Dendritic cell treated with granulocyte-macrophage colony-stimulating factor and Interleukin-4, amounts not matched to agents 40 ng/mL and 50 ng/mL, for 4 days (primary cell): ENCODE data around the gene DNAJB9.

Experiments
- H3K27ac Mint-ChIP-seq: one replicate; pipeline ENCODE4 v1.8.0; 2022; ENCODE audit warnings: mild to moderate bottlenecking, mixed read lengths
- H3K27me3 Mint-ChIP-seq: one replicate; pipeline ENCODE4 v1.8.0; 2022; ENCODE audit warnings: mild to moderate bottlenecking, mixed read lengths
- H3K36me3 Mint-ChIP-seq: one replicate; pipeline ENCODE4 v1.8.0; 2022; ENCODE audit warnings: low read depth, mixed read lengths
- H3K4me1 Mint-ChIP-seq: one replicate; pipeline ENCODE4 v1.8.0; 2022; ENCODE audit warnings: low read depth, mixed read lengths
- H3K4me3 Mint-ChIP-seq: one replicate; pipeline ENCODE4 v1.8.0; 2022; ENCODE audit warnings: mild to moderate bottlenecking, moderate library complexity, mixed read lengths
- H3K9me3 Mint-ChIP-seq: one replicate; pipeline ENCODE4 v1.8.0; 2022; ENCODE audit warnings: mixed read lengths
- intact Hi-C: fragments of 100-400 bp; cut with micrococcal nuclease; formaldehyde crosslinking; loops from one replicate; pipeline ENCODE4 v1.15.0; 2022

The DNAJB9 gene

DNA sequence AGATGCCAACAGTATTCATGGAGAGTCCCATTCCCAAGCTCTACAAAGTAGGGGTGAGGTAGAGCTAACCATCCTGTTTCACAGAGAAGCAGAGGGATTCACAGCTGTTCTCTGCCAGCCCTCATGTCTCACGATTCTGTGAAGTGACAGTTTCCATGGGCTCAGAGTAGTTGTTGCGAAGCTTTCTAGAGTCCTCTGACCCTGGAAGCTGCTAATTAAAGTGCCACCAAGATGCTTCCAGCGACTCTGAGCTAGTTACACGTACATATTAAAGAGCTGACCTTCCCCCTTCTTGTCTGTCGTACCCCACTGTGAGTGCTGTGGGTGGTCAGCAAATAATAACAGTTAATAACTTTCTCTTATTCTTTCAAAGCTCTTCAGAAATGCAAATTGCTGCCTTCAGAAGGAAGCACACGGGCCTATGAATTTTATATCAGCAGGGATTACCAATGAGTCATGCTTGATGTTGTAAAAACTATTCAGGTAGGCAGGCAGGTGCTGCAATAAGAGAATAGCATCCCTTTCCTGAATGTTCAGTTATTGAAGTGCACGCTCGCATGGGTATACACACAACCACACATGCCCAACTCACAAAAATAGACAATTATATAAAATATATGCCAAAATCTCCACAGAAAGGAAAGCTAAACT lies 34.1 kb downstream of the DNAJB9 start:
- Mint-ChIP-seq H3K27me3 (no peaks in the 10 kb centered on the region), H3K9me3 (no peaks in the 10 kb centered on the region), H3K36me3 (no peaks in the 10 kb centered on the region), H3K27ac (no peak overlapping the region), H3K4me1 (no peaks in the 10 kb centered on the region), H3K4me3 (no peak overlapping the region)
- intact Hi-C loops, result no loop called here

DNA sequence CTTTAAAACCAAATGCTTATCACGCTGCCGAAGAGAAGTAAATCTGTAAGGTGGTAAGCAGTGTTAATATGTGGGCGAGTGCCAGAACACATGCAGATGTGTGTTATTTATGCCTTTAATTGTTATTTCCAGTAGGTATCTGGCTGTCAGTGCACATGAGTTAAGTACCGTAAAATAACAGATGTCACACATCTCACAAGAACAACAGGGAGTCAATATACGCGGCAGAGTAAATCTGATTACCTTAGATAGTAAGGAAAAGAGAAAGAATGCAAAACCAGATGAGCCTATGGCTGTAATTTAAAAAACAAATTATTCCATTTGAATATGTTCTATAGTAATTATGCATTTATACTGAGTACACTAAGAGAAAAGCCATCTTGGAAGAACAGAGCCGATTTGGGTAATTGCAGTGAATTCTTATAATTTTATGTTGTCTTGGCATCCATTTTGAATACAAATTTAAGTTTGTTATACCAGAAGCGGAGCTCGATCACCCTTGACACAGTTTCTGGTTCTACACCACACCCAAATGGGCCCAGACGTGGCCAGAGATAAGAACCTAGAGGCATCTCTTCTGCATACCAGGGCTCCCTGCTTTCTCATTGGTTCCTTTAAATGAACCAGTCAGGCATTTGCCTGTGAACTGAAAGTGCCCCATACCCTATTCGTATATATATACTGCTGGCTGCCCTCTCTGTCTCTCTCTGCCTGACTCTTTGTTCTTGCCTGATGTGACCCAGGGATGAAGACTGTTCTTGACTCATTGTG lies 34.8 kb downstream of the DNAJB9 start:
- Mint-ChIP-seq H3K4me1 (no peaks in the 10 kb centered on the region), H3K27ac (no peak overlapping the region), H3K4me3 (no peak overlapping the region), H3K36me3 (no peaks in the 10 kb centered on the region), H3K27me3 (no peaks in the 10 kb centered on the region), H3K9me3 (no peaks in the 10 kb centered on the region)
- intact Hi-C loops, result no loop called here

DNA sequence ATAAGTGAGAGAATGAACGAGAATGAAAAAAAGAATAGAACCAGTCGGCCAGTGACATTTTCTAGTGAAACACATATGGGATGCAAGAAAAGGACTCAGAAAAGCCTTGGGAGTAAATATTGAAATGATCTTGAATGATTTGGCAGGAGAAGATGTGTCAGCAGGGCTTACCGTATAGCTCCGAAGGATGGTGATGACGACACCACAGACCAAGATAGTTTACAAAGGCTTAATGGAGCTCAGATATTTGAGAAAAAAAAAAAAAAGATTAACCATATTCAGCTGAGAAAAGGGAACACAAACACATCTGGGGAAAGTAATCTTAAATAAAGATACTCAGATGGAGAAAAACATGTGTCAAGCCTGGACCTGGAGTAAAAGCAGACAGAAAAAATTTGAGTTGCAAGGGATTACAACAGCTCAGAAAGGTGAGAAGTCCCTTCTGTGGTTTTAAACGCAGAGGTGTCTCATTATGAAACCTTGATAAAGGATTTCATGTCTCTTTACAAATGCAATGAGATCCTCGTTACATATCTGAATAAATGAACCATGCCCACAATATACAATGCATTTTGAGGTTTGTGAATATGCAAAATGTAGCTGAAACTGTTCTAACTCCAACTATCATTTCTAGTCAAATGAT lies 36.0 kb downstream of the DNAJB9 start:
- intact Hi-C loops, result no loop called here
- Mint-ChIP-seq H3K4me1 (no peaks in the 10 kb centered on the region), H3K36me3 (no peaks in the 10 kb centered on the region), H3K9me3 (no peaks in the 10 kb centered on the region), H3K27me3 (no peaks in the 10 kb centered on the region), H3K4me3 (no peak overlapping the region), H3K27ac (no peak overlapping the region)

DNA sequence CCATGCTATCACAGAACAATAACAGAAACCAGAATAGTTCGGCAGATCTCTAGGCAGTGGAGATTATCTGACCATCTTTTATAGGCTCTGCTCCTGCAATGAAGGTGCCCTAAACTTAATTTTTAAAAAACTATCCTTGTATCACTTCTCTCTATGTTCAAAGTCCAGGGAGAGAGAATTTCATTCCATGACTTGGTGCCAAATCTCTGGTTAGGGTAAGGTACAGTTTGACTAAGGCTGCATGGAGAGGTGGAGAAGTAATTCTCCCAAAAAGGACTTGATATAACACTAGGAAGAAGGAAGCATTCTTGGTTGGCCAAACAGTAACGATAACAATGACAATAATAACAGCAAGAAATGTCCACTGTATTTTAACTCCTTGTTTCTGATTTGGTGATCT lies 40.0 kb downstream of the DNAJB9 start:
- Mint-ChIP-seq H3K9me3 (no peaks in the 10 kb centered on the region), H3K4me1 (no peaks in the 10 kb centered on the region), H3K4me3 (no peak overlapping the region), H3K27me3 (no peaks in the 10 kb centered on the region), H3K36me3 (no peaks in the 10 kb centered on the region), H3K27ac (no peak overlapping the region)
- intact Hi-C loops, result no loop called here

DNA sequence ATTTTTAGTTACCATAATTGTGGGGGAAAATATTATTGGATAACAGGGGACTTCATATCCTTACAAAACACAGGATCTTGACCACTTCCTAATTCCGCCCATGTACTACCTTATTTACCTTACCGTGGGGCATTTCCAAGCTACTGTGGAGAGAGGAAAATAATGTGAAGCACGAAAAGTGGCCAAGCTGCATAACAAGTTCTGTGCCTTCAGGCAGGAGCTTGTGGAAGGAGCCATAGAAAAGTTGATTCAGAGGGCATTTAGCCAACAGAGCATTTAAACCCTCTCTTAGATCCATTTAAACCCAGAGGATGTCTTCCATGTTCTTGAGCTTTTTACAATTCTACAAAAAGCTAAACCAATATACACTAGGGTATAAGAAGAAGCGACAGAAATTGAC lies 41.6 kb downstream of the DNAJB9 start:
- intact Hi-C loops, result no loop called here

DNA sequence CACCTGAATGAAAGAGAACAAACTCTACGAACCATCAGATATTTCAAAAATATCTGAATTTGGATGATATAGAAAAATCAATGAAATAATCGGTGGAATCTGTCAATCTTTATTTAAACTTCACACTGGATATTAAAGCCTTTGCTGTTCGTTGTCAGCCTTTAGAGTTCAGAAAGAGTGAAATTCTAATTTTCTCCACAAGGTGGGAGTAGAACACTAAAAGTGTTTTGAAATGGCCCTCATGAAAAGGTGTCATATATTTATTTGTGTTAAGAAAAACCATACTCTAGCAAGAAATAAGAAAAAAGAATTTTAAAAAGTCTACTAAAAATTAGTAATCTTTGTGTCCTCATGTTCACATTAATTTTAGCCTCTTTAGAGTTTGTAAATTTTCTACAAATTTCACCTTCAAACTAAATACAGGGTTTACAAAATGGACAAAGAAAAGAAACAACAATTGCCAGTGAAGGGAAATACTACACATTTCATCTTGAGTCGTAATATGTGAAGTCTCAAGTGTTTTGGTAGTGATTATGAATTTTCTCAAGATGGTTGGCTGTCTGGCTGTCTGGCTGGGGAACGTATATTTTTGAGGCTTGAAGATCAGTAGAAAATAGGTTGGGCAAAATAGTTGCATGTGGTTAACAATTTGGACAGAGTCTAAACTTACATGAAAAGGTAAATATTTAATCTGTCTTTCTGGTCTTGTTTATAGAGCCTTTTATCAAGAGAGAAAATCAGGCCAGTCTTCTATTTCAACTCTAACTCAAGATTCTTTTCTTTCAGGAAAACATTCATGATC lies 43.7 kb downstream of the DNAJB9 start:
- no peak overlapping the region for H3K27ac Mint-ChIP-seq
- H3K4me3 Mint-ChIP-seq, result no peak overlapping the region
- intact Hi-C loops, result no loop called here
- no peaks in the 10 kb centered on the region for H3K27me3 Mint-ChIP-seq
- no peaks in the 10 kb centered on the region for H3K4me1 Mint-ChIP-seq
- H3K9me3 Mint-ChIP-seq, result no peaks in the 10 kb centered on the region
- H3K36me3 Mint-ChIP-seq, result no peaks in the 10 kb centered on the region

More for the DNA sequence above, 41.6 kb downstream of the DNAJB9 start:
- Mint-ChIP-seq H3K27me3 (no peaks in the 10 kb centered on the region), H3K4me1 (no peaks in the 10 kb centered on the region), H3K9me3 (no peaks in the 10 kb centered on the region), H3K4me3 (no peak overlapping the region), H3K27ac (no peak overlapping the region), H3K36me3 (no peaks in the 10 kb centered on the region)

DNA sequence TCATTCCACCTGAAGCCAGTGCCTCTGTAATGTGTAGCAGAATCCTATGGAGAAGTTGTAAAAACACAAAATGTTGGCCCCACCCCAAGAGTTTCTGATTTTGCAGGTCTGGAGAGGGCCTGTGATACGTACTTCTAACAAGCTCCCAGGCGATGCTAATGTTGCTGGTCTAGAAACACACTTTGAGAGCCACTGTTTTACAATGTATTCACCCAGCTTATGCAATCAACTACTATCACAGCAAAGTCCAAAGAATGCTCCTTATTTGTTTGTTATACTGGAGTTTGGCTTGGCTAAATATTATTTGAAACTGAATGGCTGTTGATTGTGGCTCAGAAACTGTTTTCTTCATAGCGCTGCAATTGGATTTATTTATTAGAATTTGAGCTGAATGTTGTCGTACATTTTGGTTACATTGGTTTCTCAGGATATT lies 44.3 kb downstream of the DNAJB9 start:
- intact Hi-C loops, result no loop called here
- no peak overlapping the region for H3K4me3 Mint-ChIP-seq
- H3K27ac Mint-ChIP-seq, result no peak overlapping the region
- H3K36me3 Mint-ChIP-seq, result no peaks in the 10 kb centered on the region
- no peaks in the 10 kb centered on the region for H3K9me3 Mint-ChIP-seq
- H3K4me1 Mint-ChIP-seq, result no peaks in the 10 kb centered on the region
- H3K27me3 Mint-ChIP-seq, result no peaks in the 10 kb centered on the region

DNA sequence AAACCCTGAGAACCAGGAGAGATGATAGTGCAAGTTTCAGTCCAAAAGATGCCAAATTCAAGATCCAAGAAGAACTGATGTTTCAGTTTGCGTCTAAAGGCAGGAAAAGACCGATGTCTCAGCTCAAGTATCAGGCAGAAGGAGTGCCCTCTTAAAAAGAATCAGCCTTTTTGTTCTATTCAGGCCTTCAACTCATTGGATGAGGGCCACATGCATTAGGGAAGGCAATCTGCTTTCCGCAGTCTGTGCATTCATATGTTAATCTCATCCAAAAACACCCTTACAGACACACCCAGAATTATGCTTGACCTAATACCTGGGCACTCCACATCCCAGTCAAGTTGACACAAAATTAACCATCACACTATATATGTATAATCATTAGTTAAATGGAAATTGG lies 45.2 kb downstream of the DNAJB9 start:
- intact Hi-C loops, result no loop called here
- no peaks in the 10 kb centered on the region for H3K36me3 Mint-ChIP-seq
- no peaks in the 10 kb centered on the region for H3K4me1 Mint-ChIP-seq
- H3K27me3 Mint-ChIP-seq, result no peaks in the 10 kb centered on the region
- no peaks in the 10 kb centered on the region for H3K9me3 Mint-ChIP-seq
- no peak overlapping the region for H3K27ac Mint-ChIP-seq
- H3K4me3 Mint-ChIP-seq, result no peak overlapping the region

DNA sequence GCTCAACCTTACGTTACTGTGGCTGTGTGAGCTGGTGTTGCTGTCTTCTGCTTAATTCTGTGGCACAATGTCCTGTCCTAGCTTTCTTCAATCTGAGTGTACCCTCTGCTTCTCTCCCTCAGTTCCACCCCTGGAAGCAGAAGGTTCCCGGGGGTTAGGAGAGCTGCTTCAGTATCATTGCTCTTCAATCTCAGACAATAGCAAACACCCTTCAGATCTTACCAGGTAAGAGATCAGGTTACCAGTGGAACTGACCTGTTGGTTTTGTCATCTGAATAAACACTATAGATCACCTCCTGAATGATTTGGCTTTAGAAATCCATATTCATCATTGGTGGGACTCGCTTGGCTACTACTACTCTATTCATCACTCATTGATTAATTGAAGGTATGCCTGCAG lies 48.4 kb downstream of the DNAJB9 start:
- Mint-ChIP-seq H3K36me3 (no peaks in the 10 kb centered on the region), H3K27me3 (no peaks in the 10 kb centered on the region), H3K27ac (no peak overlapping the region), H3K4me1 (no peaks in the 10 kb centered on the region), H3K4me3 (no peak overlapping the region), H3K9me3 (no peaks in the 10 kb centered on the region)
- intact Hi-C loops, result no loop called here

DNA sequence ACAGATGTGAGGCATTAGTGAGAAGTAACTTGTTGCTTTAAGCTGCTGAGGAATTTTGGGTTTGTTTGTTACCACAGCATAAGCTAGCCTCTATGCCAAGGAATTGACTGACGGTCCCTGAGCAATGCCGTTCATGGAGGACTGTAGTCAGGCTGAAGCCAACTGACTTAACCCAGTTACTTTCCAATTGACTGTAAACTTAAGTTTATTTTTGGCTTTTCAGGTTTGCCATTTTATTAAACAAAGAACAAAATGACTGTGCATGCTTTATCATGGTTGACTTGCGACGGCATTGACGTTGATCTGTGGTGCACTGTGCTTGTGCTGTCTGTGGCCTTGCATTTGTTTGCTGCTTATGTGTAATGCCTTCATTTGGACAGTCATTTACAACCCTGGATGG lies 53.5 kb downstream of the DNAJB9 start:
- H3K27me3 Mint-ChIP-seq, result no peaks in the 10 kb centered on the region
- intact Hi-C loops, result no loop called here
- H3K9me3 Mint-ChIP-seq, result no peaks in the 10 kb centered on the region
- no peak overlapping the region for H3K4me3 Mint-ChIP-seq
- no peaks in the 10 kb centered on the region for H3K4me1 Mint-ChIP-seq
- no peak overlapping the region for H3K27ac Mint-ChIP-seq
- H3K36me3 Mint-ChIP-seq, result no peaks in the 10 kb centered on the region
